Gastroesophageal sphincter (tissue), 3 donors: Measurements from ENCODE around the gene DRGX.

Experiments used
- EP300 ChIP-seq: sonication (generic); formaldehyde crosslinking; IDR thresholded peaks from one replicate; pipeline ENCODE4 v1.6.1; 2017; ENCODE audit warnings: antibody characterized with exemption, mild to moderate bottlenecking
- POLR2A ChIP-seq, 2 donors: fragments of 450-650 bp; IDR thresholded peaks; one replicate each; pipeline ENCODE4 v1.6.1; 2017; ENCODE audit warnings: antibody characterized with exemption in 2 of 2, mild to moderate bottlenecking in 2 of 2, moderate library complexity in 1 of 2
- POLR2AphosphoS5 ChIP-seq: sonication (generic); formaldehyde crosslinking; IDR thresholded peaks from one replicate; pipeline ENCODE4 v1.6.1; 2017; ENCODE audit warnings: antibody characterized with exemption
- TF ChIP-seq, protein P1 (sequence below), 4 experiments: fragments of 200-600 bp in 2 of 4; fragments of 450-650 bp in 2 of 4; sonication (generic) in 1 of 4; IDR thresholded peaks; one replicate each; pipeline ENCODE4 v1.5.1; 2017 to 2019; ENCODE audit warnings: antibody characterized with exemption in 4 of 4, mild to moderate bottlenecking in 2 of 4, moderate library complexity in 2 of 4

DNA sequence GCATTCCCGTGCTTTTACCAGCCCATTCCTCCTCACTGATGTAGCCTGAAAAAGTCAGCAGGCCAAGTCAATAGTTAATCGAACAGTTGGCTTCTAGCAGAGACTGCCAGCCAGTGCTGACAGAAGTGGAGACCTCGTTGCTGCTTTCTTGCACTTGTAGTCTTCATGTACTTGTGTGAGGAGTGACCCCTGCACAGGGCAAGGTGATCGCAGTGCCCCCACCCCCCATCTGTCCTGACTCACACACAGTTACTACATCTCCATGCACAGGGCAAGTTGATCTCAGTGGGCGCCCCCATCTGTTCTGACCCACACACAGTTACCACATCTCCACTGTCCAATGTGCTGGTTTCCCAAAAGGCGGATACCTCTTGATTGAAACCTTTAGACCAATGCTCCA is 62.7 kb downstream of the DRGX start:
- TF ChIP-seq, protein P1, sequence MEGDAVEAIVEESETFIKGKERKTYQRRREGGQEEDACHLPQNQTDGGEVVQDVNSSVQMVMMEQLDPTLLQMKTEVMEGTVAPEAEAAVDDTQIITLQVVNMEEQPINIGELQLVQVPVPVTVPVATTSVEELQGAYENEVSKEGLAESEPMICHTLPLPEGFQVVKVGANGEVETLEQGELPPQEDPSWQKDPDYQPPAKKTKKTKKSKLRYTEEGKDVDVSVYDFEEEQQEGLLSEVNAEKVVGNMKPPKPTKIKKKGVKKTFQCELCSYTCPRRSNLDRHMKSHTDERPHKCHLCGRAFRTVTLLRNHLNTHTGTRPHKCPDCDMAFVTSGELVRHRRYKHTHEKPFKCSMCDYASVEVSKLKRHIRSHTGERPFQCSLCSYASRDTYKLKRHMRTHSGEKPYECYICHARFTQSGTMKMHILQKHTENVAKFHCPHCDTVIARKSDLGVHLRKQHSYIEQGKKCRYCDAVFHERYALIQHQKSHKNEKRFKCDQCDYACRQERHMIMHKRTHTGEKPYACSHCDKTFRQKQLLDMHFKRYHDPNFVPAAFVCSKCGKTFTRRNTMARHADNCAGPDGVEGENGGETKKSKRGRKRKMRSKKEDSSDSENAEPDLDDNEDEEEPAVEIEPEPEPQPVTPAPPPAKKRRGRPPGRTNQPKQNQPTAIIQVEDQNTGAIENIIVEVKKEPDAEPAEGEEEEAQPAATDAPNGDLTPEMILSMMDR (IDR thresholded peaks at IDR 0.05), result no peak
- TF ChIP-seq POLR2A (IDR thresholded peaks at IDR 0.05) (no peak), POLR2AphosphoS5 (no peak), EP300 (no peak)
